GM19438 (cell line): Measurements from ENCODE around the gene CYTH1.

Experiments
- ATAC-seq: cut with Tn5 transposase; IDR thresholded peaks from one replicate; pipeline ENCODE4 v1.9.1; 2021; ENCODE audit warnings: low read depth; ENCODE audit not compliant: unreplicated experiment

CYTH1 gene

GRCh38 chr17:78634154-78634553 is 147.9 kb downstream of the CYTH1 start:
- ATAC-seq, result no peak

DNA sequence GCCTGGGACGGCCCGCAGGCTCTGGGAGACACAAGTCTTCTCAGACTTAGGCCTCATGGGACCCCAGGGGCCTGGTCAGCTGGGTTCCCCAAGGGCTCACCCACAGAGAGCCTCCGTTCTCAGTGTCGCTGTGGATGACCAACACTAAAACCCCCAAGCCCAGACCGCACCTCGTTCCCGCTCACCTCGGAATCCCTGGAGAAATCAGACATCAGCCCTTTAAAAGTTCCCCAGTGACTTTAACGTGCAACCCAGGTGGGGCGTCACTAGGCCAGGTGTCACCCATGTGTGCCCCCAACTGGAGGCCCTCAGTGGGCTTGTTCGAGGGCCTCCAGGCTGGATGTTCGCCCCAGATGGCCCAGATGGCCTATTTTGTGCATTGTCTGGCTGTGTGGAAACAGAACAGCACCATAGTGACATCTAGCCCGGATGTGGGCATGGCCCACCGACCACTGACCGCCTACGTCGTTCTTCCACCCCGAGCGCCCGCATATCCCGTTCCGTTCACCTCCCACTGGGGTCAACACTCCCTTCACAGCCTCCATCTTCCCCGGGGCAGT is 152.6 kb downstream of the CYTH1 start:
- no peak for ATAC-seq

DNA sequence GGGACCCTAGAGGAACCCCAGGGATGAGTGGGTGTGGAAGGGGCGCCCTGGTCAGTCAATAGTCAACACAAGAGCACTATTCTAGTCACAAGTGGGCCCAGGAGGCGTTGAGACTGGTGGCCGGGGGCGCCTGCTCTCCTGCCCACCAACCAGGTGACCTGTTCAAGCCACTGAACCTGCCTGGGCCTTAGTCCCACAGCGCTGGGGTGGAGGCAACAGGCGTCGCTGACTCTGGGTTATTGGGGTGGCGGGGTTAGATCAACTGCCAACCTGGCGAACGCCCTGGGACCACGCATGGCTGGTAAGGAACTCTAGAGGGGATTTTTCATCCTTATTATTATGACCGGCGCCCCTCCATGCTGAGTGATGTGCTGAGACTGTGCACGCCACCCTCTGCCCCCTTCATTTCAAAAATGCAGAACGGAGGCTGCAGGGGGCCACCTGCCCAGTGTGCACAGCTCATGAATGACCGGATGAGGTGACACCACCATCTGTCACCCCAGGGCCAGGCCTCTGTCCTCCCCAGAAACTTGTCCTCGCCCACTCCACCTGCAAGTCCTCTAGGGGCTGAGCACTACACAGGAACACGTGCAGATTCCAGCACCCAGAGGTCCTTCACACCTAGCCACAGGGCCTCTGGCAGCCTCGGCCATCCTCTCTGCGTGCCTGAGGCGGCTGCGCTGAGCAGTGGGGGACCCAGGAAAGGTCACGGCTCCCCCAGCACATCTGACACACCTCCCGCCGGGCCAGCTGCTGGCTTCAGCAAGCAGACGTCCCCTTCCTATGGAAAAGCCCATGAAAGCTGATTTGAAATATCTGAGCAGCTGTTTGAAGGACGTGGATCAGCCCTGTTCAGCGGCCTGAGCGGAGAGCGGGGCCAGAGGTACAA is 153.3 kb downstream of the CYTH1 start:
- no peak for ATAC-seq

DNA sequence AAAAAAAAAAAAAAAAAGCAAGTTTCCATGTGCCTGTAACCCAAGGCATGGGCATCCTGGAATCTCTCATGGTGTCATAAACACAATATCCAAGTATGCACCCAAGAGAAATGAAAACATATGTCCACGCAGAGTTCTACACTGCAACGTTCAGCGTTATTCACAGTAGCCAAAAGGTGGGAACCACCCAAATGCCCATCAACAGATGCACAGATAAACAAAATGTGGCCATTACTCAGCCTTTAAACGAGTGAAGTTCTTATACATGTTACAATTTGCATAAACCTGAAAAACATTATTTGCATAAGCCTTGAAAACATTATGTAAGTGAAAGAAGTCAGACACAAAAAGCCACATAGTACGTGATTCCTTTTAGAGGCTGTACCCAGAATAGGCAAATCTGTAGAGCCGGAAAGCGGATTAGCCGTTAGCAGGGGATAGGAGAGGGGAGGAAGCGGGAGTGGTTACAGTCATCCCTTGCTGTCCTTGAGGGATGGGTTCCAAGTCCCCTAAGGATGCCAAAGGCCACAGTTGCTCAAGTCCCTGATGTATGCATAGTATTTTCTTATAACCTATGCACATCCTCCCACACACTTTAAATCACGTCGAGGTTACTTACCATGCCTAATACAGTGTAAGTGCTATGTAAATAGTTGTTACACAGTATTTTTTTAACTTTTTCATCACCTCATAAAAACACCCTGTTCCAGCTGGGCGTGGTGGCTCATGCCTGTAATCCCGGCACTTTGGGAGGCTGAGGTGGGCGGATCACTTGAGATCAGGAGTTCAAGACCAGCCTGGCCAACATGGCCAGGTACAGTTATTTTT is 157.5 kb downstream of the CYTH1 start:
- ATAC-seq, result no peak
